ENCODE results near the gene GMCL2.

The GMCL2 gene

DNA sequence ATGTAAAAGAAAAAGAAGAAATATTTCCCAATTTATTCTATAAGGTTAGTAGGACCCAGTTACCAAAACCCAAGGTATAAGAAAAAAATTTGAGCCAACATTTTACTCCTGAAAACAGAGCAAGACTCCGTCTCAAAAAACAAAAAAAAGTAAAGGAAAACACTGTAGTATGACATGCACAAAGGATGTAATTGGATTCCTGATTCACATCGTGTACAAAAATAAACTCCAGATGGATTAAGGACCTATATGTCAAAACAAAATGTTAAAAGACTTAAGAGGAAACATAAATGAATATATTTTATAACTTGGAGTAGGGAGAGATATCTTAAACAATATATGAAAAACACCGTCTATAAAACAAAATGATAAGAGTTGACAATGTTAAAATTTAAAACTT, 31.7 kb upstream of the GMCL2 start:
- no peak for DNase-seq

DNA sequence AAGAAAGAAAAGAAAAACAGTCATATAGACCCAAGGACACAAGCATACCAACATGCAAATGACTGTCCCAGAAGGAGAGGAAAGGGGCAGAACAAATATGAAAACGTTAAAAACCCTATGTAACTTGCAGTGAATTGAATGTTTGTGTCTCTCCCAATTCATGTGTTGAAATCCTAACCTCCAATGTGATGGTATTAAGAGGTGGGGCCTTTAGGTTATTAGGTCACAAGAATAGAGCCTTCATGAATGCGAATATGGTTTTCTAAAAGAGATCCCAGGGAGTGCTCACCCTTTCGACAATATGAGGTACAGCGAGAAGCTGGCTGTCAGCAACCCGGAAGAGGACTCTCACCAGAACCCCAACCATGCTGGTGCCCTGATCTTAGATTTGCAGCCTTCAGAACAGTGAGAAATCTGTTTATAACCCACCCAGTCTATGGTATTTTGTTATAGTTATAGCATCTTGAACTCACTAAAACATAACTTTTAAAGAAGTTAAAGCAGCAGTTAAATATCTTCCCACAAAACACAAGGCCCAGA, 31.1 kb upstream of the GMCL2 start:
- no peak for DNase-seq

DNA sequence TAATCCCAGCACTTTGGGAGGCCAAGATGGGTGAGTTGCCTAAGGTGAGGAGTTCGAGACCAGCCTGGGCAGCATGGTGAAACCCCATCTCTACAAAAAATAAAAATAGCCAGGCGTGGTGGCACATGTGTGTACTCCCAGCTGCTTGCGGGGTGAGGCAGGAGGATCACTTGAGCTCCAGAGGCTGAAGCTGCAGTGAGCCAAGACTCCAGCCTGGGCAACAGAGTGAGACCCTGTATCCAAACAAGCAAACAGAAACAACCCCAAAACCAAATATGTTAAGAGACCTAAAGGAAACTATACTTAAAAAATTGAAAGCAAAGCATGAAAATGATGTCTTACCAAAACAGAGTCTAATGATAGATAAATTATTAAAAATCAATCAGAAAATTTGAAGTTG, 29.6 kb upstream of the GMCL2 start:
- no peak for DNase-seq

DNA sequence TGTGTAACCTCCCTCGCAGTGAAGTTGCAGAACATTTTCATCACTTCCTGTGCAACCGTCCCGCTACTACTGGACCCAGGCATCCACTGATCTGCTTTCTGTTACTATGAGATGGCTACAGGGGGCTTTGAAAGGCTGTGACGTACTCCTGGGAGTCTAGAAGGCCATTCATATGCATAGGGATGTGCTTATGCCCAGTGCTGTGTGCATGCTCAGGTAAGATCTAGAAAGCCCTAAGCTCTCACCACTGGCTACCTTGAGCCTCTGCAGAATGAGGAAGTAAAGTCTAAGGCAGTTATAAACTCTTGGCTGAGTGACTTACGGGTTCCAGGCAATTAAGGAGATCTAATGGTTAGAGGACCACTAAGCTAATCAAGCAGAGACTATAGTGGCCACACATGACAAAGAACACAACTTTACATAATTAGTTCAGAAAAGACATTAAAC, 28.9 kb upstream of the GMCL2 start:
- no peak for DNase-seq

DNA sequence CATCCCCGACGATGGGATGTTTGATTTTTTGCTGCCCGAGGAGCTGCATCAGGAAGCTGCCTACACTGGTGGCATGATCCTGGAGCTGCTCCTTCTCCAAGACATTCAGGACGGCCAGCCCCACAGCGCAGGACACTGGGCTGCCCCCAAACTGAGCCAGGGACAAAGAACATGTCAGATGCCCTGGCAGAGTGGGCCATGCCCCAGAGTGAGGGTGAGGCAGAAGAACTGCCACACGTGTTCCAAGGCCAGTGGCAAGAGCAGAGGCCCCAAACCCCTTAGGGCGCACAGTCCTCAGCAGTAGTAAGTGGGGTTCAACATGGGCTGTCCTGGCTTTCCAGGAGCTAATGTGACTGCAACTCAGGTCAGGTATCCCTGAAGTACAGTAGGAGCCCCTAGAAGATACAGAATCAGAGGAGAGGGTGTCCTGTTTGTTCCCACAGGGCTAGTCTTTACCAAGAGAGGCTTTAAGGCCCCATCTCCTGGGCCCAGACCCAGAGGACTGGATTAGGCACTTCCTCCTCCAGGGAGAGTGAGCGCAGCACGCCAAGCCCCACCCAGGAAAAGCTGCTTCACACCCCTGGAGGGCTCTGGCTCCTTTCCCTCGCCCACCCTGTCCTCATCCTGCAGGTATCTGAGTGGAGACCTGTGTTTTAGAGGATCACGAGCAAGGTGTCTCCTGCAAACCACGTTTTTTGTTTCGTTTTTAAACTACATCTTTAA, 28.3 kb upstream of the GMCL2 start:
- DNase-seq: no peak

DNA sequence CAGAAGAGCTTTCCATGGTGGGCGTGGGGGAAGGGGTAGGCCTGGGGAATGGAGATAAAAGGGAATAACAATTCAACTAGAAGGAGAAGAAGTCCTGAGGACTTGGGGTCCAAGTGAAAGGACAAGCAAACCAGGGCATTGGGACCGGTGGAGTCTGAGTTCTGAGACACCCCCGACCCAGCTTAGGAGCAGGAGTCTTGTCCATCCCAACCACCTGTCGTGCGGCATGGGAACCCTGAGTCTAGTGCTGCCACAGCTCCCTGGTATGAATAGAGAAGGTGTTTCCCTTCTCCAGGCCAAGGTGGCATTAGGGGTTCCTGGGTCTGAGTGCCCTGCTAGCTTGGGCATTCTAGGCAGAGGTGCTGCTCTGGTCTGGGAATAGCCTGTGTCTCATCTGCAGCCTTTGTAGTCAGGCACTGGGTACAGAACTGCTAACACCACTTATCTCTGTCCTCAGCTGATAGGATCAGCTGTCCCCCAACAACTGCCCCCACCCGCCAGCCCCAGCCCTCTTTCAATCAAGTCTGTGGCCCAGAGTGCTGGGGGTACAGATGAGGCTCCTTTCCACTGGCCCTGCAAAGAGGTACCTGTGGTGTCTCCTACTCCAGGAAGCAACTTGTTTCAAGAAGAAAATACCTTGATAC, 27.1 kb upstream of the GMCL2 start:
- DNase-seq: no peak

DNA sequence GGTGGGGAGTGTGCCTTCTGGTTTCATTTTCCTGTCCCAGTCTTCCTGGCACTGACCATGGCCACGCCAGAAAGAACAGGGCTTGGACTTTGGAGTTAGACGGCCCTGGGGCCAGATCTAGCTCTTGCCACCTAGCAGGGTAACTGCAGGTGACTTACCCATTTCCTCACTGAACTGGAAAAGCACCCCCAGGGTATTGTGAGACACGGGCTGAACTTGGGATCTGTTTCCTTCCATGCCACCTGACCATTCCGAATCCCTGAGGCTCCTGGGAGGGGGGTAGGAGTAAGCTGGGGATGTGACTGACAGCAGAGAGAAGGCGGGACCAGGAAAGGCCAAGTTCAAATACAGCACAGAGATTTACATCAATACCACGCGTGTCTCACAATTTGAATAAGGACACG, 26.6 kb upstream of the GMCL2 start:
- no peak for DNase-seq

DNA sequence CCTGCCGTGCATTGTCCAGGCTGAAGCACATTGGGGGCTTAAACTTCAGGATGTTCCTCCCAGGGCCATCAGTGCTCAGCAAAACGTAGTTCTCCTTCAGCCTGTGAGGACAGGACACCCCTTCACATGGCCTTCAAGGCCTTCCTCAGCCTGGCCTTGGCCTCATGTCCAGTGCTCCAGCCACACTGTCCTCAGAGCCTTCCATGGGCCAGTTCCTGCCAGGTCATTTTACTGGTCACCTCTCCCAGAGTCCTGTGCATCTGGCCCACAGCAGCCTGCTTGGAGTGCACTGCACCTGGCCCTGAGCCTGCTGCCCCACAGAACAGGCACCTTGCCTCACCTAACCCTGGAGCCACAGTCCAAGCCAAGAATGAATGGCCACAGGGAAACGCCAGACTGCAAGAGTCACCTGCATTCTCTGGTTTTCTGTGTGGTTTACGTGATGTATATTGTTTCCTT, 25.9 kb upstream of the GMCL2 start:
- no peak for DNase-seq

DNA sequence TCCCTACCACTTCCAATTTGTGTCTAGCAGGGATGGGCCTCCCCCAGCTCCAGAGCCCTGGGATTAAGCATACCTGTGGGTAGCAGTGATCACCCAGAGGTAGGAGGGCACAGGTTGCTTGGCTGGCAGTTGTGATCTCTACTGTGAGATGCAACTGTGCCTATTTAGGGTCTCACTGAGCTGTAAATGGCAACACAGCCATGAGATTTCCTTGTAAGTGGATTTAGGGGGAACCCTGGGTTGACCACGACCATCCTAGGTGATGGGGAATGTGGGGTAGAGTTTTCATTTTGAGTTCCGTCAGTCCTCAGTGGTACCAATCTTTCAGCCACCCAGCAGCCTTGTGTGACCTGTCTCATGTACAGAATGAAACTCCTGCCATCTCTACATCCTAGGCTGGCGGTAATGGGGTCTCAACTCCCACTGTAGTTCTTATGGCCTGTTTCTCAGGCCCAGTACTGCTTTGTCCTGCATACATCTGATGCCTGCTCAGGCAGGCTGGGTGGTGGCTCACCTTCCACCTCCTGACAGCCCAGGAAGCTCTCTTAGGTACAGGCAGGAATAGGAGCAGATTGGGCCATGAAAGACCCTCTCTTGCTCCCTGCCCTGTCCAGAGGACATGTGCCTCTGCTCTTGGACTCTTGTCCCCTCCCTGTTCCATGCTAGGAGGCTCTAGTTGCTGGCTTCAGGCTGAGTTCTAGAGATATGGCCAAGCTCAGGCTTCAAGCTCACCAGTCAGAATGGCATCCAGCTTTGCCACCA, 25.3 kb upstream of the GMCL2 start:
- no peak for DNase-seq

DNA sequence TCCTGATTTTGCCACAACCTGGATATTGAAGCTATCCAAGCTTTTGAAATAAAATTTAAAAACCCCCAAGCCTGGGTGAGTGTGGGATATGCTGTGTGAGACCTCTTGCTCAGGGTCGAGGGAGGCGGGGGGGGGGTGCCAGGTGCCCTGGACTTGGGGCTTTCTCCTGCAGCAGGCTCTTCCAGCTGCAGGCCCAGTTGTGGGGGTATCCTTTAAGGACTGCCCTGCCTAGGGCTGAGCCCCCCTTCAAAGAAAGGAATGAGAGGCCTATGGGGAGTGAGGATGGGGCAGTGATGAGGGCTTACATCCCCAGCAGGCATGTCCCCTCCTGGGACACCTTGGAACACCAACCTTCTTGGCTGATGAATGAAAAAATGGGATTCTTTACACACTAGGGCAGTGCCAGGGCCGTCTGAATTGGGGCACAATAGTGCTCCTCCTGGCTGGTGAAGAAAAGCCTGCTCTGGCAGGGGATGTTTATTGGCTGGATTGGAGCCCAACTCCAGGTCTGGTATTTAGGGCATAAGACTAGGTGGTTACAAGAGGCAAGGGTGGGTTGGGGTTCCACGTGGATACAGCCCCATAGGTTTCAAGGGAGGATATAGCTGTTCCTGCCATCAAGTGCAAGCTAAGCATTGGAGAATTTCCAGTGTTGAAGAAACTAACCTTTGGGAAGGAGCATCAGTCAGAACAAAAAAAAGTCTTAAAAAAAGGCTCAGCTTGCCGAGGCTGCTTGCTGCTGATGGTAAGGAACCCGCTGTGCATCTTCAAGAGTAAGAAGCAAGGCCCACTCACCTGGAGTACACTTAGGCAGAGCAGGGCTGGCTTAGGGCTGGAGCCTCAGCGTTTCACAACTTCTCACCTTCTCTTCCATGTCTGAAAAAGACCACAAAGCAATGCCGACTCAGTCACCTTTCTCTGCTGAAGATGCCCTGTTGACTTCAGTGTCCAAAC, 24.2 kb upstream of the GMCL2 start:
- no peak for DNase-seq

DNA sequence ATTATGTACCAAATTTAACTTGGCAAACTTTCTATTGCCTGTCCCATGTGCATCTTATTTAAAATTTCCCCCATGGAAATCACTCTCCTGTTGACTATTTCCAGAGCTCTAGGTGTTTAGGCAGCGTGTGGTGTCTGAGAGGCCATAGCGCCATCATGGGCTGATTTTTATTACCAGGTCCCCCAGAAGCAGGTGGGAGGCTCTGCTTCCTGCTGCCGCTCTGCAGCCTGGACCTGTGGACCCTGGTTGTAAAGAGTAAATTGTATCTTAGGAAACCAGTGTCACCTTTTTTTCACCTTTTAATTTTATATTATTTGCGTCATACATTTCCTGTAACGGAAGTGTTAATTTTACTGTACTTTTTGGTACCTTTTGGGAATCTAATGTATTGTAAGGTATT, 23.5 kb upstream of the GMCL2 start:
- DNase-seq: no peak

DNA sequence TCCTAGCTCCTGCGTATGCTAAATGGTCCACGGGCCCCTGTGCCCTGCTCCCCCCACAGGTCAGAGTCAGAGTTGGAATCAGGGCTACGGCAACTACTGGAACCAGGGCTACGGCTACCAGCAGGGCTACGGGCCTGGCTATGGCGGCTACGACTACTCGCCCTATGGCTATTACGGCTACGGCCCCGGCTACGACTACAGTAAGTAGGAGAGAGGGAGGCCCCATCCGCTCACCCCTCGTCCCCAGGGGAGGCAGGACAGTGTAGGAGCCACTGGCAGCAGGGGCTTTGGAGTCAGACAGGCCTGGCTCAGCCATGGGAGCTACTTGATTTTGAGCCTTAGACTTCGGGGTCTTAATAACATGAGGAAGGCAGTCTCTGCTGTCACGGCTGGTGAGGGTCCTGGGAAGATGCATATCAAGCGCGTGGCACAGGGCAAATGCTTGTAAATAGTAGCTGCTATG, 22.9 kb upstream of the GMCL2 start:
- DNase-seq: no peak

DNA sequence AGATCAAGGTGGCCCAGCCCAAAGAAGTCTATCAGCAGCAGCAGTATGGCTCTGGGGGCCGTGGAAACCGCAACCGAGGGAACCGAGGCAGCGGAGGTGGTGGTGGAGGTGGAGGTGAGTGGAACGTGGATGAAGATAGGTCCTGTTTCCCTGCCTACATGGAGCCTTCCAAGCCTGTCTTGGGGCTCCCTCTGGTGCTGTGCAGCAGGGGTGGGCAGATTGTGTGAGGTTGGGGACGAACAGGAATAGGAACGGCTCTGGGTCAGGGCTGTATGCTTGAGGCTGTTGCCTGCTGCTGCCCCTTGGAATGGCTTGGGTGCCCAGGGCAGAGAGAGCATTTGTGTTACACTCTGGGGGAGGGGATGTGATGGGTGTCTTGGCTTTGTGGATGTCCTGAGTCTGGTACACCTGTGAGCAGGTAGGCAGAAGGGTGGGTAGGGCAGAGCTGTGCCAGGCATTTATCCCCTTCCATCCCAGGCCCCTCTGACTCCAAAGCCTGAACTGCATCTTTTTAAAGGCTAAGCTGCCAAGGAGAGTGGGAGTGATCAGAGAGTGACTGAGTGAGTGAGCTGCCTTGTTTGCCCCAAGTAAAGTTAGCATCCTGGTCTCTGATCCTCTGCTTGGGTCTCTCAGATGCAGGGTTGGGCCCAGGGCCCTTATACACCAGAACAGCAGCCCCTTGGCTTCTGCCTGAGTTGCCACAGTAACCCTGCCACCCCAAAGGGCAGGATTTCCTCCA, 22.3 kb upstream of the GMCL2 start:
- DNase-seq: no peak

DNA sequence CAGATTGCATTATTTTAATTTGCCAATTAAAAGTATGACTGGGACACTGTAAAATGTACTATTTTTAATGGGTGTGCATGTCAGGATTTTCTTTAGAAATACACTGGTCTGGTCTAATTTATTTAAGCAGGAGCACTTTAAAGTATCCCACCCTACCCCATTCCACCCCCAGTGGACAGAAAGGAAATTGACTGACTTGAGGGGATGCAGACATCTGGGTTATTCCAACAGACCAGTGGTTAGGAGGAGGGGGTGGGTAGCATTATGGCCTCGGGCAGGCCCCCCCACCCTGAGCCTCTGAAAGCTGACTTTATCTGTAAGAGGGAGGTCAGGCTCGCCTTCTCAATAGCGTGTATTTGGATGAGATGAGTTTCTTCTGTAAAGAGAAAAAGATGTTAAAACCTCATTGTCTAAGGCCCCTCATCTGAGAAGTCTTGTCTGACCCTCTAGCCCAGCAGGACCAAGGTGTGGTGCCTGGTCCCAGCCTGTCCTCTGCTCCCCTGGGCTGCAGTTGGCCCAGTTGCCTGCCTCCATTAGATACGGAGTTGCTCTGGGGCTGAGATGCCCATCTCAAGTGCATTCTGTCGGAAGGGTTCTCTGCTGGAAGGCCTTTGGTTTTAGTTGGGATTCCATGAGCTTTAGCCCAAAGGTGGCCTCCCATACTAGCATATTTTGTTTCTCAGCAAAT, 21.5 kb upstream of the GMCL2 start:
- no peak for DNase-seq

DNA sequence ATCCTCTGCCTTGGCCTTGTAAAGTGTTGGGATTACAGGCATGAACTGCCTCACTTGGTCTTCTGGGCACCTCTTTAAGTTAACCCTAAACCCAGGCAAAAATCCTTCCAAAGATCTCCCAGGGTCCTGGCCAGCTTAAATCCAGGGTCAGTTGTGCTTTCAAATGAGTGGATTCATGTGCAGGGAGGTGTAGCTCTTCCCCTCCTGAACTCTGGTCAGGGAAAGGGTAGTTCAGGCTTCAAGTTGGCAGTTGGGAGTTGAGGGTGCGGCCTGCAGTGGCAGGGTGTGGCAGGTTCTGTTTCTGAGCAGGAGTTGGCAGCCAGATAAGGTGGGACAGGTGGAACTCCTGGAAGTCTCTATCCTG, 20.7 kb upstream of the GMCL2 start:
- no peak for DNase-seq

DNA sequence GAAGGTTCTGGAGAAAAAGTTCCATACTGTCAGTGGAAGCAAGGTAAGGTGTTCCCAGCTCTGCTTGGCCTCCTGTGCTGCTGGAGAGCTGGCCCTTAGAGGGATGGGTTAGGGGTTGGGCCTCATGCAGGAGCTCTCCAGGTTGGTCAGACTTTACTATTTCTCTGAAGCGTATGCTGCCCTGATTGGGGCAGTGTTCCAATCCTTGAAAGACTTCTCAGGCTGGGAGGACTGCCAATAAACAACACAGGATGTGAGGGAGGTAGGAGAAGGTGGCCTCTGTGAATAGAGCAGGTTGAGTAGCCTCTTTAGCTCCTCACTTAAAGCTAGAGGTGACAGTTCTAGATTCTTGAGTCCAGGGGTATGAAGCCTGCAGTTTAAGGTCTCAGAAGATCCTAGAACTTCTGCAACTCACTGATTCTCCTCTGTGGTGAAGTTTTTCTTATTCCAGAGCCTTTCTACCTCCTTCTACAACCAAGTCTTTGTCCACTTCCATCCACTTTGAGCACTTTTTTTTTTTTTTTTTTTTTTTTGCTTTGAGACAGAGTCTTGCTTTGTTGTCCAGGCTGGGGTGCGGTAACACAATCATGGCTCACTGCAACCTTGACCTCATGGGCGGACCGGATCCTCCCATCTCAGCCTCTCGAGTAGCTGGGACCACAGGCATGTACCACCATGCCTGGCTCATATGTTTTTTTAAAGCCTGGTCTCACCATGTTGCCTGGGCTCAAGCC, 20.2 kb upstream of the GMCL2 start:
- DNase-seq: no peak

DNA sequence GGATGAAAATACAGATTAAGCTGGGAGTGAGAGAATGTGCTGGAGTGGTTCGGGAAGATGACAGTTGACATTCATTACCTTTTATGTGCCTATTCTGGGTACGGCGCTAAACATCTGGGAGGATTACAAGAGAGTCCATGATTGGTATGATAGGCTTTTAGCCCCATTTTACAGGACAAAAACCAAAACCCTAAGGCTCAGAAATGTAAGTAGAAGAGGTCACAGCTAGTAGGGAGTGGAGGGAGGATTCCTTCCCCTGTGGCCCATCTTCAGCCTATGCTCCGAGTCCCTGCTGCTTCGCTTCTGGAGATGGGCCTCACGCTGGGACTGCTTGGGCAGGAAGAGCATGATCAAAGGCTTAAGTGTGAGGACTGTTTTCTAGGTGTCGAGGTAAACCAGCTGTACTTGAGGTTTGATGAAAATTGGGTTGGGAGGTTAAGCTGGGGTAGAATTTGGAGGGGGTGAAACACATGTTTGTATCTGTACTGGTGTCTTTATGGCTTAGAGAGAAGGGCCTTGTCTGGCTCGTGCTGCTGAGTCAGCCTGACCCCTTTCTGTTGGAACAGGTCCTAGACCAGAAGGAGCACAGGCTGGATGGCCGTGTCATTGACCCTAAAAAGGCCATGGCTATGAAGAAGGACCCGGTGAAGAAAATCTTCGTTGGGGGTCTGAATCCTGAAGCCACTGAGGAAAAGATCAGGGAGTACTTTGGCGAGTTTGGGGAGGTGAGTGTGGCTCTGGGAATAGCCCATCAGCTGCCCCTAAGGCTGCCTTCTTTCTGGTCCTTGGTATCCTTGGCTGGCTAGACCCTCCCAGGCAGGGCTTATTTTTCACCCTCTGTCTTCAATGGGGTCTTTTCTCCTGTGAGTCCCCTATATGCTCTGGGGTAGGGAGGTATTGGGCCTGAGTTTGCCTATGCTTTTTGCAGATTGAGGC, 19.3 kb upstream of the GMCL2 start:
- no peak for DNase-seq

DNA sequence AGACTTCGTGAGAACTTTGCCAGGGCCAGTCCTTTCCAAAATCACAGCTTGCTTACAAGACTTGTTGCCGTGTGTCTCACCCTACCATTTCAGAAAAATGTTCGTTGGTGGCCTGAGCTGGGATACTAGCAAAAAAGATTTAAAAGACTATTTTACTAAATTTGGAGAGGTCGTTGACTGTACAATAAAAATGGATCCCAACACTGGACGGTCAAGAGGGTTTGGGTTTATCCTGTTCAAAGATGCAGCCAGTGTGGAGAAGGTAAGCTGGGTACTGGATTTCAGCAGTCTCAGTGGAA, 18.5 kb upstream of the GMCL2 start:
- DNase-seq: no peak
